ENCODE data around the gene NEDD4. TPM values are rescaled to one million over a fixed set of nuclear protein-coding genes. Genes with fewer than 3 reads are reported as not detected.
A peak's percentile ranks its signal among the peaks of the same experiment; 100 is the strongest.

Gene NEDD4
- polyA plus RNA-seq, 1 donor from 2014 or later = 1.6 TPM

DNA sequence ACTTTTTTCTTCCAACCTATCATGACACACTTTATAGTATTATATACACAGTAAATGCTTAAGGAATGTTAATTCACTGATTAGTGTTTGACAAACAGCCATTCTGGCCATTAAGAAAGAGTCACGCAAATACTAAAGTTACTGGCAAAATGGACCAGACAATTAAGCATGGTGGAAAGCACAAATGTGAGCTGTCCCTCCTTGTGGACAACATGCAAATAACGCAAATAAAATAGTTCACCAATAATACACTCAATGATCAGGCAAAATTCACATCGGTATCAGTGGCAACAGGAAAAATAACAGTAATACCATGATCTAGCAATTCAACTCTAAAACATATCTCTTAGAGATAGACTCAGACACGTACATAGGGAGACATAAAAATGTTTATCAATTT lies 71.7 kb downstream of the NEDD4 start:
- Histone ChIP-seq H3K79me2 (replicated peaks; ENCODE audit: insufficient read depth, low read length) (no peaks in the 10 kb centered on the region), H3K4me2 (ENCODE audit: low read length) (no peak overlapping the region), H4K20me1 (ENCODE audit: insufficient read depth) (no peaks in the 10 kb centered on the region), H3K9me3 (ENCODE audit: low read length) (no peaks in the 10 kb centered on the region), H3K27ac (ENCODE audit: low read length) (no peak overlapping the region), H3K9ac (ENCODE audit: low read length) (no peak overlapping the region), H3K36me3 (ENCODE audit: insufficient read depth, low read length) (no peaks in the 10 kb centered on the region), H3F3A (ENCODE audit: insufficient read depth, low read length, poor library complexity, severe bottlenecking) (no peaks in the 10 kb centered on the region), H3K27me3 (ENCODE audit: insufficient read depth, low read depth, low read length) (no peaks in the 10 kb centered on the region), H3K4me3 (ENCODE audit: low read length) (no peak overlapping the region), H2AFZ (ENCODE audit: low read depth, low read length) (no peak overlapping the region), H3K9me2 (ENCODE audit: insufficient read depth, low read length) (no peaks in the 10 kb centered on the region)
- TF ChIP-seq RAD21 (conservative IDR thresholded peaks at IDR 0.05) (no peak), SMC3 (conservative IDR thresholded peaks at IDR 0.05; ENCODE audit: poor library complexity) (no peak), MXI1 (conservative IDR thresholded peaks at IDR 0.05; ENCODE audit: poor library complexity, severe bottlenecking) (no peak), POLR2AphosphoS5 (IDR thresholded peaks at IDR 0.05) (no peak), EP300 (conservative IDR thresholded peaks at IDR 0.05; ENCODE audit: poor library complexity, severe bottlenecking) (no peak), EZH2 (IDR thresholded peaks at IDR 0.05; ENCODE audit: borderline replicate concordance, insufficient read depth, low read length, poor library complexity, severe bottlenecking) (no peak), TAF1 (IDR thresholded peaks at IDR 0.05; ENCODE audit: low read depth) (no peak)
- TF ChIP-seq, protein P1, sequence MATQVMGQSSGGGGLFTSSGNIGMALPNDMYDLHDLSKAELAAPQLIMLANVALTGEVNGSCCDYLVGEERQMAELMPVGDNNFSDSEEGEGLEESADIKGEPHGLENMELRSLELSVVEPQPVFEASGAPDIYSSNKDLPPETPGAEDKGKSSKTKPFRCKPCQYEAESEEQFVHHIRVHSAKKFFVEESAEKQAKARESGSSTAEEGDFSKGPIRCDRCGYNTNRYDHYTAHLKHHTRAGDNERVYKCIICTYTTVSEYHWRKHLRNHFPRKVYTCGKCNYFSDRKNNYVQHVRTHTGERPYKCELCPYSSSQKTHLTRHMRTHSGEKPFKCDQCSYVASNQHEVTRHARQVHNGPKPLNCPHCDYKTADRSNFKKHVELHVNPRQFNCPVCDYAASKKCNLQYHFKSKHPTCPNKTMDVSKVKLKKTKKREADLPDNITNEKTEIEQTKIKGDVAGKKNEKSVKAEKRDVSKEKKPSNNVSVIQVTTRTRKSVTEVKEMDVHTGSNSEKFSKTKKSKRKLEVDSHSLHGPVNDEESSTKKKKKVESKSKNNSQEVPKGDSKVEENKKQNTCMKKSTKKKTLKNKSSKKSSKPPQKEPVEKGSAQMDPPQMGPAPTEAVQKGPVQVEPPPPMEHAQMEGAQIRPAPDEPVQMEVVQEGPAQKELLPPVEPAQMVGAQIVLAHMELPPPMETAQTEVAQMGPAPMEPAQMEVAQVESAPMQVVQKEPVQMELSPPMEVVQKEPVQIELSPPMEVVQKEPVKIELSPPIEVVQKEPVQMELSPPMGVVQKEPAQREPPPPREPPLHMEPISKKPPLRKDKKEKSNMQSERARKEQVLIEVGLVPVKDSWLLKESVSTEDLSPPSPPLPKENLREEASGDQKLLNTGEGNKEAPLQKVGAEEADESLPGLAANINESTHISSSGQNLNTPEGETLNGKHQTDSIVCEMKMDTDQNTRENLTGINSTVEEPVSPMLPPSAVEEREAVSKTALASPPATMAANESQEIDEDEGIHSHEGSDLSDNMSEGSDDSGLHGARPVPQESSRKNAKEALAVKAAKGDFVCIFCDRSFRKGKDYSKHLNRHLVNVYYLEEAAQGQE (IDR thresholded peaks at IDR 0.05; ENCODE audit: borderline replicate concordance) = no peak
- TF ChIP-seq, protein P2, sequence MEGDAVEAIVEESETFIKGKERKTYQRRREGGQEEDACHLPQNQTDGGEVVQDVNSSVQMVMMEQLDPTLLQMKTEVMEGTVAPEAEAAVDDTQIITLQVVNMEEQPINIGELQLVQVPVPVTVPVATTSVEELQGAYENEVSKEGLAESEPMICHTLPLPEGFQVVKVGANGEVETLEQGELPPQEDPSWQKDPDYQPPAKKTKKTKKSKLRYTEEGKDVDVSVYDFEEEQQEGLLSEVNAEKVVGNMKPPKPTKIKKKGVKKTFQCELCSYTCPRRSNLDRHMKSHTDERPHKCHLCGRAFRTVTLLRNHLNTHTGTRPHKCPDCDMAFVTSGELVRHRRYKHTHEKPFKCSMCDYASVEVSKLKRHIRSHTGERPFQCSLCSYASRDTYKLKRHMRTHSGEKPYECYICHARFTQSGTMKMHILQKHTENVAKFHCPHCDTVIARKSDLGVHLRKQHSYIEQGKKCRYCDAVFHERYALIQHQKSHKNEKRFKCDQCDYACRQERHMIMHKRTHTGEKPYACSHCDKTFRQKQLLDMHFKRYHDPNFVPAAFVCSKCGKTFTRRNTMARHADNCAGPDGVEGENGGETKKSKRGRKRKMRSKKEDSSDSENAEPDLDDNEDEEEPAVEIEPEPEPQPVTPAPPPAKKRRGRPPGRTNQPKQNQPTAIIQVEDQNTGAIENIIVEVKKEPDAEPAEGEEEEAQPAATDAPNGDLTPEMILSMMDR (IDR thresholded peaks at IDR 0.05; ENCODE audit: poor library complexity, severe bottlenecking) = no peak

DNA sequence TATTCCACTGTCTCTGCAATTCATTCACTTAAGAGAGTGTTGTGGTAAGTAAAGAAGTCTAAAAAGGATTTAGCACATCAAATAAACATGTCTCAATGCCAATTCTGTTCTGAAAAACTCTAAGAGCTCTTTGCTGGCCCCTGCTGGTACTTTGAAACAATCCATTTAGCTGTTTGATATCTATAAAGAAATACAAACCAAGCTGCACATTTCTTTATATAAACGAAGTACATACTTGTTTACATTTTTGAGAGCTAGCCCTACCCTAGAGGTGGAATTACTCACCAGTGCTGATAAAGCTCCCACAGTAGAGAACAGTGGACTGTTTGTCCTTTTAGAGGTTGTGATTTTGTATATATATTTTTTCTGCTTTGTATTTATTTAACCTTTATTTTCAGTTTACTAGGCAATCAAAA lies 75.5 kb downstream of the NEDD4 start:
- Histone ChIP-seq H3K79me2 (replicated peaks; ENCODE audit: insufficient read depth, low read length) (no peaks in the 10 kb centered on the region), H3K4me2 (ENCODE audit: low read length) (no peak overlapping the region)
- TF ChIP-seq RAD21 (conservative IDR thresholded peaks at IDR 0.05) = peak; percentile 39
- TF ChIP-seq, protein P1 (IDR thresholded peaks at IDR 0.05; ENCODE audit: borderline replicate concordance) = no peak
- peak; percentile 36 for TF ChIP-seq SMC3 (conservative IDR thresholded peaks at IDR 0.05; ENCODE audit: poor library complexity)
- no peak for TF ChIP-seq EP300 (conservative IDR thresholded peaks at IDR 0.05; ENCODE audit: poor library complexity, severe bottlenecking)
- TF ChIP-seq, protein P2 (IDR thresholded peaks at IDR 0.05; ENCODE audit: poor library complexity, severe bottlenecking) = peak; percentile 63

More for the DNA sequence above, 75.5 kb downstream of the NEDD4 start:
- Histone ChIP-seq H3K27me3 (ENCODE audit: insufficient read depth, low read depth, low read length) (no peaks in the 10 kb centered on the region), H4K20me1 (ENCODE audit: insufficient read depth) (no peaks in the 10 kb centered on the region), H2AFZ (ENCODE audit: low read depth, low read length) (no peak overlapping the region), H3K9me3 (ENCODE audit: low read length) (no peaks in the 10 kb centered on the region), H3F3A (ENCODE audit: insufficient read depth, low read length, poor library complexity, severe bottlenecking) (no peaks in the 10 kb centered on the region), H3K36me3 (ENCODE audit: insufficient read depth, low read length) (no peaks in the 10 kb centered on the region), H3K9me2 (ENCODE audit: insufficient read depth, low read length) (no peaks in the 10 kb centered on the region), H3K9ac (ENCODE audit: low read length) (no peak overlapping the region), H3K4me3 (ENCODE audit: low read length) (no peak overlapping the region), H3K27ac (ENCODE audit: low read length) (no peak overlapping the region)

Measured in neural cell (in vitro differentiated cells).